ENCODE measurements around the gene OR51I1.

- TF ChIP-seq CTCF (IDR thresholded peaks at IDR 0.05; ENCODE audit: insufficient read depth, low read length, poor library complexity, severe bottlenecking) (no peak), EZH2phosphoT487 (conservative IDR thresholded peaks at IDR 0.05; ENCODE audit: low read length) (no peak)
Observed at GRCh38 chr11:5449023-5449422, 7.7 kb upstream of the OR51I1 start, which contains the start of gene OR51I2.
